ENCODE results near the gene SUGT1. TPM values are rescaled to one million over a fixed set of nuclear protein-coding genes. Genes with fewer than 3 reads are reported as not detected.
"Not testable (repeated sequence)": the region's sequence is repeated elsewhere in the genome, so short reads cannot be mapped to it uniquely, and the experiment has no call there.

The SUGT1 gene
- total and polyA plus RNA-seq, 7 donors: 36.3 to 92.1 (median 44.2) TPM

DNA sequence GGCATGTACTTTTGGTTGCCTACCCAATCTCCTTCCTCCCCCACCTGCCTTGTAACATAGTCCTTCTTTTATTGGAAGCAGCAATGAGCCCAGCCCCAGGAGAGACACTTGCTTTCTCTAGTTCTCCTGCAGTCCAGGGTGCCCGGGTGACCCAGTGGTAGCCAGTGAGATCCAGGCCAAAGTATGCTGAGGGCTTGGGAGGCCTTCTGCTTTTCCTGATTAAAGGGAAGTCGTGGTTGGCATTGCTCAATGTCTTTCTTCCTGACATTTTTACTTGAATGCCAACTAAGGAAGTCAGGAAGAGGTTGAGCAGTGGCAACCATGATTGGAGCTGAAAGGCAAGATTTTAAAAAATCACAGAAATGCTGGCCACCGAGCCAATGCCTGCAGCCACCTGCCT lies 61.3 kb downstream of the SUGT1 start:
- no peak for ATAC-seq
- WGBS, 3 donors: 36 to 60% (median 46%) methylated on average over 3 of the region's 3 CpGs
- H3K27ac ChIP-seq: no peak overlapping the region

DNA sequence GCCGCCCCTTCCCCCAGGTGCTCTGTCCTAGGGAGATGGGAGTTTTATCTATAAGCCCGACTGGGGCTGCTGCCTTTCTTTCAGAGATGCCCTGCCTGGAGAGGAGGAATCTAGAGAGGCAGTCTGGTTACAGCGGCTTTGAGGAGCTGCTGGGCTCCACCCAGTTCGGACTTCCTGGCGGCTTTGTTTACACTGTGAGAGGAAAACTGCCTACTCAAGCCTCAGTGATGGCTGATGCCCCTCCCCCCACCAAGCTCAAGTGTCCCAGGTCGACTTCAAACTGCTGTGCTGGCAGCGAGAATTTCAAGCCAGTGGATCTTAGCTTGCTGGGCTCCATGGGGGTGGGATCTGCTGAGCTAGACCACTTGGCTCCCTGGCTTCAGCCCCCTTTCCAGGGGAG lies 68.3 kb downstream of the SUGT1 start:
- 68 to 75% (median 71%) methylated on average over 6 to 7 of the region's 7 CpGs for WGBS, 3 donors

More for the DNA sequence above, 61.3 kb downstream of the SUGT1 start:
- Histone ChIP-seq H3K4me1 (no peaks in the 10 kb centered on the region), H3K9me3 (no peaks in the 10 kb centered on the region), H3K36me3 (ENCODE audit: insufficient read depth in 1 of 2, low read depth in 1 of 2) (no peaks in the 10 kb centered on the region), H3K4me3 (no peak overlapping the region), H3K27me3 (ENCODE audit: insufficient read depth in 3 of 3, low read length in 2 of 3) (no peaks in the 10 kb centered on the region)
- TF ChIP-seq, protein P1, sequence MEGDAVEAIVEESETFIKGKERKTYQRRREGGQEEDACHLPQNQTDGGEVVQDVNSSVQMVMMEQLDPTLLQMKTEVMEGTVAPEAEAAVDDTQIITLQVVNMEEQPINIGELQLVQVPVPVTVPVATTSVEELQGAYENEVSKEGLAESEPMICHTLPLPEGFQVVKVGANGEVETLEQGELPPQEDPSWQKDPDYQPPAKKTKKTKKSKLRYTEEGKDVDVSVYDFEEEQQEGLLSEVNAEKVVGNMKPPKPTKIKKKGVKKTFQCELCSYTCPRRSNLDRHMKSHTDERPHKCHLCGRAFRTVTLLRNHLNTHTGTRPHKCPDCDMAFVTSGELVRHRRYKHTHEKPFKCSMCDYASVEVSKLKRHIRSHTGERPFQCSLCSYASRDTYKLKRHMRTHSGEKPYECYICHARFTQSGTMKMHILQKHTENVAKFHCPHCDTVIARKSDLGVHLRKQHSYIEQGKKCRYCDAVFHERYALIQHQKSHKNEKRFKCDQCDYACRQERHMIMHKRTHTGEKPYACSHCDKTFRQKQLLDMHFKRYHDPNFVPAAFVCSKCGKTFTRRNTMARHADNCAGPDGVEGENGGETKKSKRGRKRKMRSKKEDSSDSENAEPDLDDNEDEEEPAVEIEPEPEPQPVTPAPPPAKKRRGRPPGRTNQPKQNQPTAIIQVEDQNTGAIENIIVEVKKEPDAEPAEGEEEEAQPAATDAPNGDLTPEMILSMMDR (IDR thresholded peaks at IDR 0.05): no peak
- DNase-seq: no peak
- intact Hi-C loops (cut with DNase I): no loop called here

DNA sequence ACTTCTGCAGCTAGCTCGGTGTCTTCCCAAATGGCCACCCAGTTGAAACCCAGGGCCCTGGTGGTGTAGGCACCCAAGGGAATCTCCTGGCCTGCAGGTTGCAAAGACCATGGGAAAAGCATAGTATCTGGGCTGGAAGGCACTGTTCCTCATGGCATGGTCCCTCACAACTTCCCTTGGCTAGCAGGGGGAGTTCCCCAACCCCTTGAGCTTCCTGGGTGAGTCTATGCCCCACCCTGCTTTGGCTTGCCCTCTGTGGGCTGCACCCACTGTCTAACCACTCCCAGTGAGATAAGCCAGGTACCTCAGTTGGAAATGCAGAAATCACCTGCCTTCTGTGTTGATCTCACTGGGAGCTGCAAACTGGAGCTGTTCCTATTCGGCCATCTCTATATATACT lies 68.7 kb downstream of the SUGT1 start:
- 93 to 97% (median 96%) methylated on average over 2 of the region's 2 CpGs for WGBS, 3 donors
- ATAC-seq; intact Hi-C loops (cut with DNase I); H3K4me1 ChIP-seq; H3K27me3 ChIP-seq (ENCODE audit: insufficient read depth in 3 of 3, low read length in 2 of 3); H3K27ac ChIP-seq; H3K4me3 ChIP-seq; H3K9me3 ChIP-seq; DNase-seq; H3K36me3 ChIP-seq (ENCODE audit: insufficient read depth in 1 of 2, low read depth in 1 of 2): not testable (repeated sequence)

More for the DNA sequence above, 68.3 kb downstream of the SUGT1 start:
- DNase-seq; ATAC-seq; H3K27me3 ChIP-seq (ENCODE audit: insufficient read depth in 3 of 3, low read length in 2 of 3); H3K4me1 ChIP-seq; intact Hi-C loops (cut with DNase I); H3K9me3 ChIP-seq; H3K4me3 ChIP-seq; H3K27ac ChIP-seq; H3K36me3 ChIP-seq (ENCODE audit: insufficient read depth in 1 of 2, low read depth in 1 of 2): not testable (repeated sequence)

DNA sequence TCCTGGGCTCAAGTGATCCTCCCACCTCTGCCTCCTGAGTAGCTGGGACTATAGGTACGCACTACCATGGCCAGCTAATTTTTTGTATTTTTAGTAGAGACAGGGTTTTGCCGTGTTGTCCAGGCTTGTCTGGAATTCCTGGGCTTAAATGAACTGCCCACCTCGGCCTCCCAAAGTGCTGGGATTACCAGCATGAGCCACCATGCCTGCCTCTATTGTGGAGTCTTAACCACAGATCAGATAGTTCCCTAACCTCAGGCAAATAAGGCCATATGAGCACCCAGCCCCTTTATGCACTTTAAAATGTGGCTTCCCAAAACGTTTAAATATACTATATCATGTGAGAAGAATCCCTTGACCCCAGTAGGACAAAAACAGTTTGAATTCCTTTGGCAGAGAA lies 70.5 kb downstream of the SUGT1 start:
- DNase-seq (no peak), ATAC-seq (no peak)
- TF ChIP-seq, protein P1 (IDR thresholded peaks at IDR 0.05): no peak
- intact Hi-C loops (cut with DNase I): no loop called here
- WGBS, 3 donors: 83 to 87% (median 85%) methylated on average over 4 of the region's 4 CpGs
- no peaks in the 10 kb centered on the region for H3K4me1 ChIP-seq
- H3K9me3 ChIP-seq: no peaks in the 10 kb centered on the region
- no peaks in the 10 kb centered on the region for H3K27me3 ChIP-seq (ENCODE audit: insufficient read depth in 3 of 3, low read length in 2 of 3)
- no peak overlapping the region for H3K27ac ChIP-seq
- no peak overlapping the region for H3K4me3 ChIP-seq
- H3K36me3 ChIP-seq (ENCODE audit: insufficient read depth in 1 of 2, low read depth in 1 of 2): no peaks in the 10 kb centered on the region

DNA sequence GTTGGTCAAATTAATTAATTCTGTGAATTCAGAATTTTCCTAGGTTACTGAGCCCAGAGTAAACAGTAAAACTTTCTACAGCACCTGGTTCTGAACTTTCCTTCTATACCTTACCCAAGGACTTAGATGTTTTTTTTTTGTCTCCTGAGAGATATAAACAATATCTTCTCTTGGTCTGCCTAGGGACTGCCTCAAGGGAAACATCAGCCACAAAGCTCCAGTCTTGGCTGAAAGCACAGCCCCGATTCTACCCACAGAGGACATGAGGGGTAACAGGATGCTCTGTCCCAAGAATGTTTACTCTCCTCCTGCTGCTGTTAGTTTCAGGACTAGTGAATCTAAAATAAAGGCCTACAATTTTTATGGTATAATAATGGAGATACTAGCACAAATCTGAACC lies 72.7 kb downstream of the SUGT1 start:
- no peaks in the 10 kb centered on the region for H3K4me1 ChIP-seq
- intact Hi-C loops (cut with DNase I): no loop called here
- 65 to 73% (median 65%) methylated on average over 1 of the region's 1 CpG for WGBS, 3 donors
- H3K36me3 ChIP-seq (ENCODE audit: insufficient read depth in 1 of 2, low read depth in 1 of 2): no peaks in the 10 kb centered on the region
- no peak overlapping the region for H3K4me3 ChIP-seq
- no peak for ATAC-seq
- no peaks in the 10 kb centered on the region for H3K9me3 ChIP-seq
- H3K27me3 ChIP-seq (ENCODE audit: insufficient read depth in 3 of 3, low read length in 2 of 3): no peaks in the 10 kb centered on the region
- no peak overlapping the region for H3K27ac ChIP-seq
- TF ChIP-seq, protein P1 (IDR thresholded peaks at IDR 0.05): no peak
- no peak for DNase-seq

DNA sequence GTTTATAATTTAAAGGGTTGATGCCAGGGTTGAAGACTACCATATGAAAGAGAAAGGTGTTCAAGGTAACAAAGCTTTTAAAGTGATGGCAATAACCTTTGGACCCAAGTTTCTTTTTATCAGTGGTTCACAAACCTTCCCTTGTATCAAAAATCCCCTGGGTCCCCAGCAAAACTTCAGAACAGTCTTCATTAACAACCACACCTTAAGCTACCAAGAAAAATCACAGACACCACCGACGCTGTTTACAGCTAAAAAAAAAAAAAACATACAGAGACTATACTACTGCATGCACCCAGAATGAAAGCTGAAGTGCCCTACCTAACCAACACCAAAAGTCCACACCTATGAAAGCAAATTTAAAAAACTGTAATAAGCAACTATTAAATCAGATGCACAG lies 73.6 kb downstream of the SUGT1 start:
- Histone ChIP-seq H3K27me3 (ENCODE audit: insufficient read depth in 3 of 3, low read length in 2 of 3) (no peaks in the 10 kb centered on the region), H3K36me3 (ENCODE audit: insufficient read depth in 1 of 2, low read depth in 1 of 2) (no peaks in the 10 kb centered on the region), H3K4me3 (no peak overlapping the region), H3K27ac (no peak overlapping the region), H3K9me3 (no peaks in the 10 kb centered on the region), H3K4me1 (no peaks in the 10 kb centered on the region)
- TF ChIP-seq, protein P1 (IDR thresholded peaks at IDR 0.05): no peak
- intact Hi-C loops (cut with DNase I): no loop called here
- DNase-seq: no peak
- 84 to 86% (median 85%) methylated on average over 2 of the region's 2 CpGs for WGBS, 3 donors
- ATAC-seq: no peak

All from psoas muscle (tissue), 8 donors.